Esophagus squamous epithelium (tissue), 4 donors: ENCODE results near the gene SMU1.

Experiments used
- POLR2A ChIP-seq, 4 donors: fragments of 450-650 bp; IDR thresholded peaks; one replicate each; pipeline ENCODE4 v1.6.1; 2017; ENCODE audit warnings: antibody characterized with exemption in 4 of 4, mild to moderate bottlenecking in 4 of 4, moderate library complexity in 3 of 4
- TF ChIP-seq, protein P1 (sequence below), 6 experiments: fragments of 450-650 bp in 4 of 6; fragments of 200-600 bp in 2 of 6; sonication (generic) in 2 of 6; IDR thresholded peaks; one replicate each; pipeline ENCODE4 v1.5.1; 2016 to 2019; ENCODE audit warnings: antibody characterized with exemption in 6 of 6, mild to moderate bottlenecking in 4 of 6, moderate library complexity in 4 of 6

GRCh38 chr9:33012328-33013069, 64.0 kb downstream of the SMU1 start:
- TF ChIP-seq, protein P1, sequence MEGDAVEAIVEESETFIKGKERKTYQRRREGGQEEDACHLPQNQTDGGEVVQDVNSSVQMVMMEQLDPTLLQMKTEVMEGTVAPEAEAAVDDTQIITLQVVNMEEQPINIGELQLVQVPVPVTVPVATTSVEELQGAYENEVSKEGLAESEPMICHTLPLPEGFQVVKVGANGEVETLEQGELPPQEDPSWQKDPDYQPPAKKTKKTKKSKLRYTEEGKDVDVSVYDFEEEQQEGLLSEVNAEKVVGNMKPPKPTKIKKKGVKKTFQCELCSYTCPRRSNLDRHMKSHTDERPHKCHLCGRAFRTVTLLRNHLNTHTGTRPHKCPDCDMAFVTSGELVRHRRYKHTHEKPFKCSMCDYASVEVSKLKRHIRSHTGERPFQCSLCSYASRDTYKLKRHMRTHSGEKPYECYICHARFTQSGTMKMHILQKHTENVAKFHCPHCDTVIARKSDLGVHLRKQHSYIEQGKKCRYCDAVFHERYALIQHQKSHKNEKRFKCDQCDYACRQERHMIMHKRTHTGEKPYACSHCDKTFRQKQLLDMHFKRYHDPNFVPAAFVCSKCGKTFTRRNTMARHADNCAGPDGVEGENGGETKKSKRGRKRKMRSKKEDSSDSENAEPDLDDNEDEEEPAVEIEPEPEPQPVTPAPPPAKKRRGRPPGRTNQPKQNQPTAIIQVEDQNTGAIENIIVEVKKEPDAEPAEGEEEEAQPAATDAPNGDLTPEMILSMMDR (IDR thresholded peaks at IDR 0.05), result no peak
- TF ChIP-seq POLR2A (IDR thresholded peaks at IDR 0.05), result no peak
